GM21529 (cell line): ENCODE measurements around the gene ARHGAP6.
"Not testable (repeated sequence)": the region's sequence is repeated elsewhere in the genome, so short reads cannot be mapped to it uniquely, and the experiment has no call there.

ENCODE experiments used
- ATAC-seq: cut with Tn5 transposase; IDR thresholded peaks from one replicate; pipeline ENCODE4 v1.9.1; 2021; ENCODE audit not compliant: unreplicated experiment

ARHGAP6 gene

DNA sequence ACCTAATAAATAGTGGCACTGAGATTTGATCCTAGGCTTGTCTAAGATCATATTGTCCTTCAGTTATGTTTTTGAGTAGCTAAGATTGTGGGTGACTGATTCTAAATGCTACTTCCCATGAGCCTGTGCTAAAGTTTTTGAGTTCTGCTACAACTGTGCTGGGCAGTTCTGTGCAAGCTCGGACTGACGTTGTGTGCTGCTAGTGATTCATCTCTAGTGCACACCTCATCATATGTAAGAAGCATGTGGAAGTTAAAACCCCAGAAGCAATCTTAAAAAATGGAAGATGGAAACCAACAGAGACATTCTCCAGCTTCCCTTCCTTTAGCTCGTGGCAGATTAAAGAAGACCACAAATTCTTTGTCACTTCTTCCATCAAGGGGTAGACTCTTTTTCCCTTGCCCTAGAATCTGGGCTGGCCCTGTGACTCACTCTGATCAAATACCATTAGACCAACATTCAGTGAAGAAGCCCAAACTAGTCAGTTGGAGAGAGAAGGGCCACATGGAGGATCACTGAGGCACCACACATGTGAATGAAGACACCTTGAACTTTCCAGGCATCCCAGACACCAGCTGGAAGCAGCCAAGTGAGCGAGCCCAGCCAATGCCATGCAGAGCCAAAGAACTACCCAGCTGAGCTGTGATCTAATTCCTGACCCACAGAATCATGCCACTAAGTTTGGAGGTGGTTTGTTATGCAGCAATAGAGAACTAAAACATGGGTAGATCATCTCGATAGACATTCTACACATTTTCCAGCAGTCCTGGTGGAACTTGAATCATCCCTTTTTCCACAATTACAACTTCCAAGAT lies 16.8 kb downstream of the ARHGAP6 start:
- ATAC-seq, result no peak

DNA sequence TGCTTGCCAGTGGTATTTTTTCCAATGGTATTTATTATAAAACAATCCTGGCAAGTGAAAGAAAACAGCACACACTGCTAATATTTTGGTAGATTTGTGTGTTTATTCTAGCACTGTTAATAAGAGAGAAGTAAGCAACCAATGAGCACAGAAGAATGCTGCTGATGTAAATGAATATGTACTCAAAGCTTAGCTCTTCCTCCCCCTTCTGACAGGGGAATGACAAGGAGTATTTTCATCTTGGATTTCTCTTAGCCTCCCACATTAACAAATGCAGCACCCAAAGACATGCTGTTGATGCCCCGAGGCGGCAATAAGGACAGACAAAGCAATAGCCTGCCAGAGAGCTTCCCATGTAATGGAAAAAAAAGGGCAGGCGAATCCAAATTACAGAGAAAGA lies 18.6 kb downstream of the ARHGAP6 start:
- ATAC-seq, result no peak

DNA sequence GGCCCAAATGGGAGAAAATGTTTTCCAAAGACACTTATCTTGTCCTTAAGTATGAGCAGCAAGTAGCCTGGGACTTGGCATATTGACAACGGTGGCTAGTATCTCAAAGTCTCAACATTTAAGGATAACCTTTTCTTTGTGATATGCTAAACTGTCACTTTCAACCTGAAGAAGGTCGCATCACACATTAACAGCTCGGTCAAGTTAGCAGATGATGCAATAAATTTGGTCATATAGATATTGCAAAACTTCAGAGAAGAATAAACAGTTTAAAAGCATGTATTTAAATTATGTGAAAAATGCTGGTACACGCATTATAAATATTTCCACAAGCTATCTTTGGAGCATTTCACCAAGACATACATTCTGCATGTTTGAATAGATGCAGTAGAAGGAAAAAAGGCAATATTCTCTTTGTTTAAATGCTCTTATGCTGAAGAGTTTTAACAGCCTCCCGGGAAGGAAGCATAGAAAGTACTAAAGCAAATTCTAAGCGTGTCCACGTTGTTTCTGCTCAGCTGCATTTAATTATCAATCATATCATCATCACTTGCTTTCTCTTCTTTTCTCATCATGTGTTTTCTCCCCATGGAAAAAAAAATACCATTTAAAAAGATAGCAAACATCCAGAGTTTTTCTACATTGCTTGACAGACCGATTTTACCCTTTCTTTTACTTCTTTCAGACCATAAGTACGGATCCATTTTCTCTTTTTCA lies 24.2 kb downstream of the ARHGAP6 start:
- no peak for ATAC-seq

DNA sequence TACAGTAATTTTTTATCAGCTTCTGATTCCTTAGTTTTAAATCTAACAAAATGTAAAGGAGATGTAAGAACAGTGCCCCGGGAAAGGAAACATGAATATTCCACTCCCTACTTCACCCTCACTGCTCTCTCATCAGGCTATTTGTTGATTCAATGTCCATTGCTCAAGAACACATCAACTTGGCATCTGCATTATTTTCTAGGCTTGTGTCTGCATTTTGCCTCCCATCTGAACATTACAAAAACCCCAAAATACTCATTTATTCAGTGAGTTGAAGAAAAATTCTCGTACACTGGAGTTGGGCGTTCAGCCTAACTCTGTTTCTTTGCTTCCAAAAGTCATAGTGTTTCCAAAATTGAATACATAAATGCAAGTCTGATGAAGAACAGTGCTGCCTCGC lies 25.6 kb downstream of the ARHGAP6 start:
- no peak for ATAC-seq

DNA sequence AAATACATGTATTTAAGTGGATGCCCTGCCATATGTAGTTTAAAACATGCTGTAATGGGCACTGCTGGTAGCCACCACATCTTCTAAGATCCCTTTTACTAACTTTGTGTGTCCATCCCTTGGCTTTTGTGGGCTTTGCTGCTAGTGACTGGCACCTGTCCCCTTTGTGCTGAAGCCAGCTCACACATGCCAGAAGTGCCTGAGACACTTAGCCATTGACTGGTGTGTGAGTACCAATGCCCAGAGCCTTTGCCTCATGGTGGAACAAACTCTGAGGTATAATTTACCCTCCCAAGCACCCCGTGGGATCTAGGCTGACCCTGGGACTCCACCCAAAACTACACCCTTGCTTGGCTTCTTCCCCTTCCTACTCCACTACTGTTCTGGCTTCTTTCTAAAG lies 33.0 kb downstream of the ARHGAP6 start:
- no peak for ATAC-seq

DNA sequence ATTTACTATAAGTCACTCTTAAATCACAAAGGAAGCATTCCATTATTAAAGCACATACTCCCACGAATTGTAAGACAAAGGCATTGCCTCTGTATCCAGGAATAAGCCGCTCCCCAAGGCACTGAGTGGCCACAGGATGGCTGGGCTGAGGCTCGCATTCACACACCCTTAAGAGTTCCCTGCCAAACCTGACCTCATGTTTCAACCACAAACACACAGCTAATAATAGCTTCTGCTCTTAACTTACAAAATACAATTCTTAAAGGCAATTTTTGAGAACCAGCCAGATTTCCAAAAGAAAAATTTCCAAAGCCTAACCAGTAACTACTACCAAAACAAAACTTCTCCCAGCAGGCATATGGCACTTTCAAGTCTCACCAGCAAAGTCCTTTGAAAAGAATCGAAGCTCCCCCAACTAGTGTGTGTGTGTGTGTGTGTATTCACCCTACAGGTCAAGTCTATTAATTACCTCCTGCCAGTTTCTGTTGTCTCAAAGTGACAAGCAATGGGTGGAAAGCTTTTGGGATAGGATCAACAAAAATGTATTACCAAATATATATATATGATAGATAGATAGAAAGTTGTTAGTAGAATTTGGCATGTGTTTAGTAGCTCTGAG lies 36.0 kb downstream of the ARHGAP6 start:
- ATAC-seq, result peak; percentile 83

DNA sequence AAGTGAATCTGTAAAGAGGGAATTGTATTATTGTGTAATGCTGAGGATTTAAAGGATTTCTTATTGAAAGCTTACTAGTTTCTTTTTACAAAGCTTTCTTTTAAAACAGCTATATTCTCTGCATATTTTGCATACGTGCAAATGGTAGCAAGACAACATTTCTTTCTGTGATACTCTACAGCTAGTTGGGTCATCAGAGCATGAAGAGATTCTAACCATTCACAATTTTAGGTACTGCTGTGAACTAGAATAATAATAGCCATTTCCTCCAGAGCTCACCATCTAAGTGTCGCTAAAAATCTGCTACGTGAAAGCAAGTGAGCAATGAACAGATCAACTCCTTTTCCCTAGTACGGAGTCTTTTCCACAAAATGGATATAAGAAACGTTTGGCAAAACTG lies 37.3 kb downstream of the ARHGAP6 start:
- no peak for ATAC-seq

DNA sequence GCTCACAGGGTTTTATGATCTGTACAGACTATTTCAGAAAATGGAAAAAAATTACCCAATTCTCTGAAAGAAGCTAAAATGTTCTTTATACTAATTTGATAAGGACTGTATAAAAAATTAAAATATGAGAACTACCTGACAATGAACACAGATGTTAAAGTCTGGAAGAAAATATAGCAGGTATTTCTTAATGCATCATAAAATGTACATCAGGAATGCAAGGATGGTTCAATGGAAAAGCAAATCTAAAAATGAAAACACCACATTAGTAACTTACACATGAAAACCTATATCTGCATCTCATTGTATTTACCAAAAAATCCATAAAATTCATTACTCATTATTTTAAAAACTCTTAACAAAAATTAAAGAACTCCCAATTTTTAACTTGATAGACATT lies 39.4 kb downstream of the ARHGAP6 start:
- no peak for ATAC-seq

DNA sequence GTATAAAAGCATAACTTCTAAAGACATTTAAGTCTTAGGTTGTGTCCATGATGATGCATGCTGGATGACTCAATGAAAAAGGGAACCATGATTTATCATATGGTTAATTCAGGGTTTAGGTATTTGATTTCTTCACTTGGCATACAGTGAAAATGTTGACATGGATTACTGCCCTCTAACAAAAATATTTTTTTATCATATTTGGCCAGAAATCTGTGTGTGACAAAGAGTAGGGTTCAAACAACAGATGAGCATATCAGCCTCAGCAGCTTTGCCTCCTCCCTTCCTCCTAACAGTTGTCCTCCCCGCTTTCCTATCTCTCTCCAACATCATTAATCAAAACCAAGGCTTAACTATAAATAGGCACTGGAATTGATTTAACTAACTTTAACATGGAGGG lies 46.3 kb downstream of the ARHGAP6 start:
- ATAC-seq, result no peak

DNA sequence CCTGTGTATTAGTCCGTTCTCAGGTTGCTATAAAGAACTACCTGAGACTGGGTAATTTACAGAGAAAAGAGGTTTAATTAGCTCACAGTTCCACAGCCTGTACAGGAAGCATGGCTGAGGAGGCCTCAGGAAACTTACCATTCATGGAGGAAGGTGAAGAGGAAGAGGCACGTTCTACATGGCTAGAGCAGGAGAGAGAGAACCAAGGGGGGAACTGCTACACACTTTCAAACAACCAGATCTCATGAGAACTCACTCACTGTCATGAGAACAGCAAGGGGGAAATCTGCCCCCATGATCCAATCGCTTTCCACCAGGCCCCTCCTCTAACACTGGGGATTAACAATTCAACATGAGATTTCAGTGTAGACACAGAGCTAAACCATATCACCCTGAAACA lies 51.5 kb downstream of the ARHGAP6 start:
- ATAC-seq, result not testable (repeated sequence)

DNA sequence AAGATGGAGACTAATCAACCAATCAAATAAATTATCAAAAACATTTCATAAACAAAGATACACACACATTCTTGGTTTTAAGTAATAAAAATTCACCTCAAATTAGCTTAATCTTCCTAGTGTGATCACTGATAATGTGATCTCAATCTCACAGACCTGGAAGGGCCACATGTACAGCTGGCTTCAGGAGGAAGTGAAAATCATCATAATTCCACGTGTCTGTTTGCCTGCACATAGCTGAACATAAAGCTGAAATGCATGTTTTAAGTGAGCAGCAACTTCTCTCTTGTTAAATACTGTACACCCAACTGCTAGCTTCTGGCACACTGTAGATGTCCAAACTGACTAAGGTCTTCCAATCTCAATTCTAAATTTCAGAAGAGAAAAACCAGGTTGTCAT lies 53.8 kb downstream of the ARHGAP6 start:
- peak; percentile 73 for ATAC-seq

DNA sequence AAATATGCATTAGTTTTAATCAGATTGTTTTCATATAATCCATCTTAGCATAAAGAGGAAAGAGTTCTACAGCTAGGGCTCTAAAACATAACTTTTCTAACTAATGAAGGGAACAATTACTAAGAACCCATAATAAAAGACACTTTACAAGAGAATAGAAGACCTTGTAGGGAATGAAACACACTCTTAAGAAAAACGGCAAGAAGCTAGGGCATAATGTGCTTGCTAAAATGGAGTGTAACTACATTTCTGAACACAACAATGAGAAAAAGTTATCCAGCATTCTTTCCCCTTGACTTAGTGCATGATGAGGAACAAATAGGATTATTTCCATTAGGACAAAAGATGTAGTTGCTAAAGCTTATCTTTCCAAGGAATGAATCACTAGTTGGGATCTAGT lies 54.6 kb downstream of the ARHGAP6 start:
- ATAC-seq, result no peak

DNA sequence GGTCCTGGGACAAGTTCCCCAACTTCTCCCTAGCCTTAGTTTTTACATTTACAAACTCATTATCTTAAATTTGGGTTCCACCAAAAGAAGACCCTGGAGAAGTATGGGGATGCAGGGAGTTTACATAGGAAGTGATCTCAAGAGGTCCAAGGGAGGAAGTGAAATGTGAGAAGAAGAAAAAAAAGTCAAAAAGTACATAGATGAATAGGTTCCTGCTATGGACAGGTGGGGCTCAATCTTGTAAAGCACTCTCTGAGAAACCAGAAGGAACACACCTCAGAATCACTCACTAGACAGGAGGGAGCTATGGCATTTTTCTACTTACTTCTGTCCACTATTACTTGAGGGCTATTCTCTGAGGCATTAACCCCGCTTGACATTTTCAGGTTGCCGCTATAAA lies 56.6 kb downstream of the ARHGAP6 start:
- peak; percentile 72 for ATAC-seq

DNA sequence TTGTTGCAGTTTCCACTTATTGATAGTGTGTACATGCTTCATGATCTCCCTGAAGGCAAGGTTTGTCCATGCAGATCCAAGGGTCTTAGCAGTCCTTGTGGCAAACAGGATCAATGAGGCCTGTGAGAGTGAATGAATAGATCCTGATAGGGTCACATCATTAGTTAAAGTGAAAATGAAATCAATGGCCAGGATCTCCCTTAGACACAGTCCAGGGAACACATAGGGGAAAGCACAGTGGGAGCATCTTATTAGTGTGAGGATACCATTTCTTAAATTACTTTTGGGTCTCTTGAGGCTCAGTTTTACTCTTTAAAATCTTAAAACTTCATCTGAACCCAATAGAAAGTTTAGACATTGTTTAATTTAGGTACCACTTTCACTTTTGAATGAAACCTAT lies 59.3 kb downstream of the ARHGAP6 start:
- ATAC-seq, result no peak

DNA sequence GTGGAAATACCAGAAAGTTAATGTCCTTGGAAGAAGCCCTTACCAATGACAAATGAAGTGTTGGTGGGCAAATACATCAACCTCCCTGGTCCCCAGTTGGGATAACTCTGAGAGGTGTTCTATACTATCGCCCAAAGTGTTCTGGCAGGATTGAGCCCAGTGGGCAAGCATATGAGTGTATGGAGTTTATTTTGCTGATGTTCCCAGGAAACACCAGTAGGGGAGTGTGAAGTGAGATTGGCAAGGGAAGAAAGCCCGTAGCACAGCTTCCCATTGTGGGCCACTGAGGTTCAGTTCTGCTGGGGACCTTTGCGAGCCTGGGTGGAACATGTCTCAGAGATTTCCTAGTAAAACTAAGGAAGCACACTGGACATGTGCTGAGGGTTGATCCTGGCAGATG lies 65.1 kb downstream of the ARHGAP6 start:
- ATAC-seq, result no peak

DNA sequence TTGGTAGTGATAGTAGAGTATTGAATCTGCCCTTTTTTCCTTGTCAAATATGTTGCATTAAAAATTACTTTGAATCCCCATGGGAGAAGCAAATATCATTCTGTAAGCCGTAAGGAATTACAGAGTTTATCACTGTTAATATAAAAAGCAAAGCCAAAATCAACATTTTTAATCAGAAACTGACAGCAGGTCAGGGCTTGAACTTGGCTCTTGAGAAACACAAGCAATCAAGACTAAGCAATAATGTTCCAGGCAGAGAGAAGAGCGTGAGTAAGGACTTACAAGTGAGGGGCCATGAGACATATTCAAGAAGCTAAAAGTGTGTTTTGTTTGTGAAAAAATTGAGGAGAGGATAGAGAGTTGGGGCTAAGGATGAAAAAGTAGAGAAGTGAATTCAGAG lies 68.2 kb downstream of the ARHGAP6 start:
- ATAC-seq, result no peak

DNA sequence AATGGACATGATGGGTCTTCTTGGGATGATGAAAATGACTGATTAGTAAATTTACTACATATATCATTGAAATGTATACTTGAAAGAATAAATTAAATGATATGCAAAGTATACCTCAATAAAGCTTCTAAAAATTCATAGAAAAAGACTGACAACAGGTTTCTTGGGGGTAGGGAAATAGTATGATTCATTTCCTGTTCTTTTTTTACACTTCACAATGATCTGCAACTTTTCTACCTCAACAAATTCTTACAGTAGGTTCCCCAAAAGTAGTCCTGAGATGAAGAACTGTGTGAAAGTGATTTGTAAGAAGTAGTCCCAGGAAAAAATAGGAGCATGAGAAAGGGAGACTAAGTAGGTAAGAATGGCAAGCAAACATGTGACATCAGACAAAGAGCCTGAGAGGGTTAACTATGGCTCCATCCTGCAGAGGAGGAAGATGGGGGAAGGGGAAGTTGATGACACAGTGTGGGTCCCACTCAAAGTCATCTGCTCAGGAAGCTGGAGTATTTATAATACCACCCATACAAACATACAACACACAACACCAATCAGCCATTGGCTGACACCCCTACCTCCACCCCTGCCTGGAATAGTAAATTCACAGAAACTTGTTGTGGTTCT lies 73.9 kb downstream of the ARHGAP6 start:
- ATAC-seq, result no peak

DNA sequence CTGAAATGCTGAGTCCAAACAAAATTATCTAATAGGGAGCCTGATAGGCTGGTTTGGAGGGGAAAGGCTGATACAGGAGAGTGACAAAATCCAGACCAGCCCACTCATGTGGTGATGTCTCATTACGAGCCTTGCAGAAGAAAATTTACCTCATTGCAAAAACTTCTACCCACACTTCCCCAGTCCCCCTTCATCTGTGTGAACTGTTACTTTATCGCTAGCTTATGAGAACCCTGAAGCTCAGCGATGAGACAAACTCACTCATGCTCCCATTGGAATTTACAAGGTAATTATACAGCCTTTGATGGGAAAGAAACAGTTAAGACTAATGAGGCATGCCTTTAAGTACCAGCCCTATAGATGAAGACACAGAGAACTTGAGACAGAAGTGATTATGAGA lies 76.1 kb downstream of the ARHGAP6 start:
- no peak for ATAC-seq

DNA sequence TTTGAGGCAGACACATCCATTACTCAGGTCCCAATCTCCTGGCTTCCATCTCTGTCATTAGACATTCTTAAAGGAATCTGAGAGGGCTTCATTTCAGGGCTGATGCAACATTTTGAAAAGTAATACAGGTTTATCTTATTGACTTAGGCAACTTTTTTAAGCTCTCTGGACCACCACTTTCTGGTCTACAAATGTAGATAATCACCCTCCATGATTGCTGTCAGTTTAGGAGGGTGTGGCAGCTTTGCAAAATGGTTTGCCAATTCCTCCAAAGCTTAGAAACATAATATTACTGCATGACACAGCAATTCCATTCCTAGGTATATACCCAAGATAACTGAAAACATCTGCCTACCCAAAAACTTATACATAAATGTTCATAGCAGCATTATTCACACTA lies 77.6 kb downstream of the ARHGAP6 start:
- no peak for ATAC-seq

DNA sequence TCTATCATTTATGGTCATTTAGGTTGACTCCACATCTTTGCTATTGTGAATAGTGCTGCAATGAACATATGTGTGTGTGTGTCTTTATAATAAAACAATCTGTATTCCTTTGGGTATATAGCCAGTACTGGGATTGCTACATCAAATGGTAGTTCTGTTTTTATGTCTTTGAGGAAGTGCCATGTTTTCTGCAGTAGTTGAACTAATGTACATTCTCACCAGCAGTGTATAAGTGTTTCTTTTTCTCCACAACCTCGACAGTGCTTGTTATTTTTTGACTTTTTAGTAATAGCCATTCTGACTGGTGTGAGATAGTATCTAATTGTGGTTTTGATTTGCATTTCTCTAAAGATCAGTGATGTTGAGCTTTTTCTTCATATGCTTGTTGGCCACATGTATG lies 80.5 kb downstream of the ARHGAP6 start:
- no peak for ATAC-seq

DNA sequence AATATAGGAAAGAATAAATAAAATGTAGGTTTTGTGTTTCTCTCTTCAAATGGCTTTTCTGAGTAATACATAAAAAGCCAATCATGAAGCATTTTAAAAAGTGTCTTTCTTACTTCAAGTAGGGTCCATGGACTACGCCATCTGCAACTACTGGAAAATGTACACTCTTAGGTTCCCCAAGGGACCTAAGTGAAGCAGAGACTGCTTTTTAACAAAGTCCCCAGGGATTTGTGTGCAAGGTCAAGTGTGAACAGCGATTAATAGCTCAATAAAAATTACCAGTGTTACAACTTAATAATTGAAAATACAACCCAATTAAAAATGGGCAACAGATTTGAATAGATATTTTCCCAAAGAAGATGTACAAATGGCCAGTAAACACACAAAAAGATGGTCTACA lies 84.9 kb downstream of the ARHGAP6 start:
- no peak for ATAC-seq
